Measurements from ENCODE around the gene ROCK2.
"Not testable (repeated sequence)": the region's sequence is repeated elsewhere in the genome, so short reads cannot be mapped to it uniquely, and the experiment has no call there.

Gene ROCK2

GRCh38 chr2:11261564-11261963 lies 82.9 kb downstream of the ROCK2 start:
- not testable (repeated sequence) for DNase-seq

- DNase-seq, result no peak
Observed at GRCh38 chr2:11260979-11261378, 83.5 kb downstream of the ROCK2 start.

- DNase-seq, result no peak
Observed at GRCh38 chr2:11257964-11258363, 86.5 kb downstream of the ROCK2 start.

- DNase-seq, result no peak
Observed at GRCh38 chr2:11257078-11257477, 87.4 kb downstream of the ROCK2 start.

GRCh38 chr2:11256166-11256565 lies 88.3 kb downstream of the ROCK2 start:
- no peak for DNase-seq

GRCh38 chr2:11254100-11254536 lies 90.3 kb downstream of the ROCK2 start:
- no peak for DNase-seq

- not testable (repeated sequence) for DNase-seq
Observed at GRCh38 chr2:11252458-11252857, 92.0 kb downstream of the ROCK2 start.

GRCh38 chr2:11250400-11251196 lies 93.8 kb downstream of the ROCK2 start:
- no peak for DNase-seq

GRCh38 chr2:11245322-11245721 lies 99.1 kb downstream of the ROCK2 start:
- DNase-seq, result no peak

GRCh38 chr2:11244091-11244826 lies 100.2 kb downstream of the ROCK2 start:
- no peak for DNase-seq

GRCh38 chr2:11243512-11243911 lies 100.9 kb downstream of the ROCK2 start:
- no peak for DNase-seq

GRCh38 chr2:11242542-11243174 lies 101.8 kb downstream of the ROCK2 start:
- no peak for DNase-seq

- no peak for DNase-seq
Observed at GRCh38 chr2:11241412-11242203, 102.8 kb downstream of the ROCK2 start.

- no peak for DNase-seq
Observed at GRCh38 chr2:11239666-11240462, 104.6 kb downstream of the ROCK2 start.

GRCh38 chr2:11239147-11239546 lies 105.3 kb downstream of the ROCK2 start:
- no peak for DNase-seq

GRCh38 chr2:11237122-11237521 lies 107.3 kb downstream of the ROCK2 start:
- DNase-seq, result no peak

- DNase-seq, result no peak
Observed at GRCh38 chr2:11236335-11236734, 108.1 kb downstream of the ROCK2 start.

- no peak for DNase-seq
Observed at GRCh38 chr2:11235583-11235982, 108.9 kb downstream of the ROCK2 start.

- DNase-seq, result no peak
Observed at GRCh38 chr2:11234309-11234708, 110.1 kb downstream of the ROCK2 start.

GRCh38 chr2:11231193-11231592 lies 113.2 kb downstream of the ROCK2 start:
- not testable (repeated sequence) for DNase-seq

GRCh38 chr2:11228692-11229091 lies 115.7 kb downstream of the ROCK2 start:
- no peak for DNase-seq

GRCh38 chr2:11227595-11227994 lies 116.8 kb downstream of the ROCK2 start:
- no peak for DNase-seq

Measured in SHP77 treated with DMSO at 0.1 percent for 48 hours (cell line).